ENCODE data around the gene AFG1L. TPM values are rescaled to one million over a fixed set of nuclear protein-coding genes. Genes with fewer than 3 reads are reported as not detected.

Gene AFG1L
- polyA plus RNA-seq, 1 experiment: 2.3 TPM

- H3K27ac ChIP-seq (ENCODE audit: low read depth, low read length): no peak overlapping the region
- no peaks in the 10 kb centered on the region for H3K9me3 ChIP-seq (ENCODE audit: control insufficient read depth, insufficient read depth, low read length)
- no peak overlapping the region for H3K4me3 ChIP-seq (ENCODE audit: low read depth, low read length)
- ChIA-PET CTCF (interaction anchor here (0.7 to 1.1 kb wide), 2 partner anchors 129 to 1122 kb away, joined by 3 to 4 read pairs; no protein-coding TSS in a partner anchor), POLR2A (no interaction called here)
- H3K27me3 ChIP-seq (ENCODE audit: control insufficient read depth, insufficient read depth, low read length): no peaks in the 10 kb centered on the region
- no peak for TF ChIP-seq CTCF (IDR thresholded peaks at IDR 0.05; ENCODE audit: low read depth, low read length)
- no peak for DNase-seq (ENCODE audit: low read depth, low spot score)
Measured at GRCh38 chr6:108363113-108363512, 68.3 kb downstream of the AFG1L start.

GRCh38 chr6:108363889-108364313 lies 69.0 kb downstream of the AFG1L start:
- no peak for TF ChIP-seq CTCF (IDR thresholded peaks at IDR 0.05; ENCODE audit: low read depth, low read length)
- CTCF ChIA-PET: interaction anchor here (0.7 to 1.2 kb wide), 3 partner anchors 128 to 1121 kb away, joined by 3 to 6 read pairs (median 4); no protein-coding TSS in a partner anchor
- Histone ChIP-seq H3K27ac (ENCODE audit: low read depth, low read length) (no peak overlapping the region), H3K4me3 (ENCODE audit: low read depth, low read length) (no peak overlapping the region), H3K9me3 (ENCODE audit: control insufficient read depth, insufficient read depth, low read length) (no peaks in the 10 kb centered on the region), H3K27me3 (ENCODE audit: control insufficient read depth, insufficient read depth, low read length) (no peaks in the 10 kb centered on the region)
- no peak for DNase-seq (ENCODE audit: low read depth, low spot score)
- POLR2A ChIA-PET: no interaction called here

- POLR2A ChIA-PET: no interaction called here
- no peak overlapping the region for H3K4me3 ChIP-seq (ENCODE audit: low read depth, low read length)
- CTCF ChIA-PET: interaction anchor here (1.2 kb wide), 1 partner anchor 155 kb away, joined by 6 read pairs; no protein-coding TSS in a partner anchor
- H3K27ac ChIP-seq (ENCODE audit: low read depth, low read length): no peak overlapping the region
- TF ChIP-seq CTCF (IDR thresholded peaks at IDR 0.05; ENCODE audit: low read depth, low read length): no peak
- no peak for DNase-seq (ENCODE audit: low read depth, low spot score)
- H3K9me3 ChIP-seq (ENCODE audit: control insufficient read depth, insufficient read depth, low read length): no peaks in the 10 kb centered on the region
- no peaks in the 10 kb centered on the region for H3K27me3 ChIP-seq (ENCODE audit: control insufficient read depth, insufficient read depth, low read length)
Measured at GRCh38 chr6:108364470-108364869, 69.6 kb downstream of the AFG1L start.

- Histone ChIP-seq H3K9me3 (ENCODE audit: control insufficient read depth, insufficient read depth, low read length) (no peaks in the 10 kb centered on the region), H3K4me3 (ENCODE audit: low read depth, low read length) (no peak overlapping the region), H3K27me3 (ENCODE audit: control insufficient read depth, insufficient read depth, low read length) (no peaks in the 10 kb centered on the region), H3K27ac (ENCODE audit: low read depth, low read length) (no peak overlapping the region)
- DNase-seq (ENCODE audit: low read depth, low spot score): no peak
- POLR2A ChIA-PET: no interaction called here
- TF ChIP-seq CTCF (IDR thresholded peaks at IDR 0.05; ENCODE audit: low read depth, low read length): no peak
- CTCF ChIA-PET: no interaction called here
Measured at GRCh38 chr6:108365478-108365877, 70.6 kb downstream of the AFG1L start.

GRCh38 chr6:108366236-108366635 lies 71.4 kb downstream of the AFG1L start:
- no peak for TF ChIP-seq CTCF (IDR thresholded peaks at IDR 0.05; ENCODE audit: low read depth, low read length)
- H3K27me3 ChIP-seq (ENCODE audit: control insufficient read depth, insufficient read depth, low read length): no peaks in the 10 kb centered on the region
- no peaks in the 10 kb centered on the region for H3K9me3 ChIP-seq (ENCODE audit: control insufficient read depth, insufficient read depth, low read length)
- ChIA-PET POLR2A (no interaction called here), CTCF (no interaction called here)
- H3K27ac ChIP-seq (ENCODE audit: low read depth, low read length): no peak overlapping the region
- H3K4me3 ChIP-seq (ENCODE audit: low read depth, low read length): no peak overlapping the region
- no peak for DNase-seq (ENCODE audit: low read depth, low spot score)

Measured in AG04450 (cell line).